MM.1S (cell line): ENCODE measurements around the gene NEURL1.

Experiments used
- DNase-seq: peaks from one replicate; pipeline ENCODE4 v3.0.0-alpha.2; 2015
- H2AFZ ChIP-seq: fragments of 300-600 bp; sonication (generic); 2 replicates; pipeline ENCODE4 v1.6.0; 2016; ENCODE audit warnings: antibody characterized with exemption, low read length
- H3F3A ChIP-seq: fragments of 300-600 bp; sonication (generic); 2 replicates; pipeline ENCODE4 v1.6.1; 2016; ENCODE audit warnings: mild to moderate bottlenecking, antibody characterized with exemption, low read length, moderate library complexity, mixed read lengths; ENCODE audit not compliant: insufficient read depth
- H3K27ac ChIP-seq: fragments of 300-600 bp; sonication (generic); 2 replicates; pipeline ENCODE4 v1.5.1; 2016; ENCODE audit warnings: mild to moderate bottlenecking, low read length
- H3K27me3 ChIP-seq: fragments of 300-600 bp; sonication (generic); replicated peaks from 2 replicates; pipeline ENCODE4 v1.6.0; 2016; ENCODE audit warnings: low read length; ENCODE audit not compliant: insufficient read depth
- H3K36me3 ChIP-seq: fragments of 300-600 bp; sonication (generic); replicated peaks from 2 replicates; pipeline ENCODE4 v1.6.1; 2016; ENCODE audit warnings: mild to moderate bottlenecking, low read length, mixed read lengths; ENCODE audit not compliant: insufficient read depth
- H3K4me1 ChIP-seq: fragments of 300-600 bp; sonication (generic); 2 replicates; pipeline ENCODE4 v1.6.1; 2016; ENCODE audit warnings: low read length, mixed read lengths
- H3K4me2 ChIP-seq: fragments of 300-600 bp; sonication (generic); 2 replicates; pipeline ENCODE4 v1.6.0; 2016; ENCODE audit warnings: low read depth, low read length
- H3K4me3 ChIP-seq: fragments of 300-600 bp; sonication (generic); 2 replicates; pipeline ENCODE4 v1.5.1; 2016; ENCODE audit warnings: low read length, mixed read lengths
- H3K79me2 ChIP-seq: fragments of 300-600 bp; sonication (generic); 2 replicates; pipeline ENCODE4 v1.6.1; 2016; ENCODE audit warnings: mixed run types, low read length, mixed read lengths
- H3K9ac ChIP-seq: fragments of 300-600 bp; sonication (generic); 2 replicates; pipeline ENCODE4 v1.6.1; 2016; ENCODE audit warnings: low read length, mixed read lengths
- H3K9me2 ChIP-seq: fragments of 300-600 bp; sonication (generic); replicated peaks from 2 replicates; pipeline ENCODE4 v1.6.1; 2016; ENCODE audit warnings: mild to moderate bottlenecking, low read length, mixed read lengths; ENCODE audit not compliant: insufficient read depth
- H3K9me3 ChIP-seq: fragments of 300-600 bp; sonication (generic); replicated peaks from 2 replicates; pipeline ENCODE4 v1.6.1; 2016; ENCODE audit warnings: mild to moderate bottlenecking, low read length, mixed read lengths; ENCODE audit not compliant: insufficient read depth
- H4K20me1 ChIP-seq: fragments of 300-600 bp; sonication (generic); 2 replicates; pipeline ENCODE4 v1.6.1; 2016; ENCODE audit warnings: mild to moderate bottlenecking, low read length, moderate library complexity, mixed read lengths; ENCODE audit not compliant: insufficient read depth
- CTCF ChIP-seq: fragments of 300-600 bp; sonication (generic); IDR thresholded peaks from 2 replicates; pipeline ENCODE4 v1.5.1; 2016; ENCODE audit warnings: antibody characterized with exemption, low read length, mixed read lengths
- EZH2 ChIP-seq: fragments of 300-600 bp; sonication (generic); optimal IDR thresholded peaks from 2 replicates; pipeline ENCODE3; 2017; ENCODE audit warnings: low read depth, mild to moderate bottlenecking, antibody characterized with exemption, low read length, mixed read lengths
- EZH2phosphoT487 ChIP-seq: fragments of 300-600 bp; sonication (generic); IDR thresholded peaks from 2 replicates; pipeline ENCODE4 v1.6.1; 2018; ENCODE audit warnings: antibody characterized with exemption, low read length

NEURL1 gene

GRCh38 chr10:103612462-103613365 is 119.2 kb downstream of the NEURL1 start:
- Histone ChIP-seq H2AFZ (no peak overlapping the region), H3K36me3 (no peaks in the 10 kb centered on the region), H3F3A (no peaks in the 10 kb centered on the region), H3K79me2 (no peaks in the 10 kb centered on the region), H3K4me3 (no peak overlapping the region), H3K4me1 (no peaks in the 10 kb centered on the region), H3K4me2 (no peak overlapping the region), H3K9me2 (no peaks in the 10 kb centered on the region), H4K20me1 (no peaks in the 10 kb centered on the region), H3K27me3 (no peaks in the 10 kb centered on the region), H3K9me3 (no peaks in the 10 kb centered on the region), H3K9ac (no peak overlapping the region), H3K27ac (no peak overlapping the region)
- DNase-seq: no peak
- TF ChIP-seq EZH2phosphoT487 (no peak), EZH2 (no peak), CTCF (no peak)

GRCh38 chr10:103613616-103614015 is 120.1 kb downstream of the NEURL1 start:
- Histone ChIP-seq H3K36me3 (no peaks in the 10 kb centered on the region), H3K27ac (no peak overlapping the region), H3K27me3 (no peaks in the 10 kb centered on the region), H3K4me1 (no peaks in the 10 kb centered on the region), H2AFZ (no peak overlapping the region), H3K79me2 (no peaks in the 10 kb centered on the region), H3F3A (no peaks in the 10 kb centered on the region), H3K4me2 (no peak overlapping the region), H3K9ac (no peak overlapping the region), H4K20me1 (no peaks in the 10 kb centered on the region), H3K4me3 (no peak overlapping the region), H3K9me2 (no peaks in the 10 kb centered on the region), H3K9me3 (no peaks in the 10 kb centered on the region)
- DNase-seq: no peak
- no peak for TF ChIP-seq EZH2
- TF ChIP-seq EZH2phosphoT487: no peak
- TF ChIP-seq CTCF: no peak

- no peaks in the 10 kb centered on the region for H3K27me3 ChIP-seq
- no peaks in the 10 kb centered on the region for H3K79me2 ChIP-seq
- no peaks in the 10 kb centered on the region for H3K4me1 ChIP-seq
- no peak overlapping the region for H3K4me2 ChIP-seq
- H3K9me2 ChIP-seq: no peaks in the 10 kb centered on the region
- H3K9me3 ChIP-seq: no peaks in the 10 kb centered on the region
- no peak overlapping the region for H3K9ac ChIP-seq
- H3K36me3 ChIP-seq: no peaks in the 10 kb centered on the region
- H3F3A ChIP-seq: no peaks in the 10 kb centered on the region
- no peak overlapping the region for H3K27ac ChIP-seq
- no peaks in the 10 kb centered on the region for H4K20me1 ChIP-seq
- no peak for DNase-seq
- TF ChIP-seq CTCF (no peak), EZH2phosphoT487 (no peak), EZH2 (no peak)
- H2AFZ ChIP-seq: no peak overlapping the region
- no peak overlapping the region for H3K4me3 ChIP-seq
Observed at GRCh38 chr10:103614306-103615158, 121.0 kb downstream of the NEURL1 start.
